HG03139 (cell line): ENCODE results near the gene CFL1.

Source experiments
- ATAC-seq: cut with Tn5 transposase; IDR thresholded peaks from one replicate; pipeline ENCODE4 v1.9.1; 2021; ENCODE audit not compliant: unreplicated experiment

CFL1 gene

DNA sequence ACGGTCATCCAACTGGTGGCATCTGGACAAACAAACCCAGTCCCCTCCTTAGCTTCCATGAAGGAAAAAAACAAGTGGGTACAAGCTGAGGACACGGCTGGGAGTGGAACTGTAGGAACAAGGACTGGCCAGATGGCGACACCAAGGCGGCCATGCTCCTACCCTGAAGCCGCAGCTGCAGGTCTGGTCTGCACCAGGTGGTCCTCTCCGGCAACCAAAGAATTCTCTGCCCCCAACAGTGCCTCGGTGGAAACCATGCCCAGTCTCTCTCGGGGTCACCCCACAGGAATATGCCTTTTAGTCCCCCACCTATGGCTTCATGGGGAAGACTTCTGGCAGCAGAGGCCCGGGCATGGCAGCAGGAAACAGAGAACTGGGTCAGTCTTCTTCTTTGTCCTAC lies 48.5 kb downstream of the CFL1 start:
- ATAC-seq = no peak

DNA sequence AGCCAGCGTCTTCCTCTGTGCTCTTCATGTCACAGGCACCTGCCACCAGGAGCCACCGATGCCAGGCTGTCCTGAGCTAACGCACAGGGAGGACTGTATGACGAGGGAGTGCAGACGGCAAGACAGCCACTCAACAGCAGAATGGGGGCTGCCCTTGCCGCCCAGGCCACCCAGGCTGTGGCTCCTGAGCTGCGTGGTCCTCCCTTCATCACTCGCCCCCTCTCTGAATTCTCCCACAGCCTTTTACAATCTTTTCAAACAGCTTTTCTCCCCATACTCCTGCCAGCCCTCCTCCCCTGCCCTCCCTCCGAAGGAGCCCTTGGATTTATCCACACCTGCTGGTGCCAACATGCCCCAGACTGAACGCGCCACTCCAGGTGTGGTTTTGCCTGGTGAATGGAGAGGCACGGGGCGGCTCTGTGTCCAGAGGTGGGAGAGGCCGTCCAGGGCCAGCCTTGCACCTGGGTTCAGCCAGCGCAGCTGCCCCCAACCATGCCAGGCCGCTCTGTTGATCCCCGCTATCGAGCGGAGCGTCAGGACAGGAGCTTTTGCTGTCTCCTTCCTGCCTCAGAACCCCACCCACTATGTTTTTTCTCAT lies 49.1 kb downstream of the CFL1 start:
- no peak for ATAC-seq

DNA sequence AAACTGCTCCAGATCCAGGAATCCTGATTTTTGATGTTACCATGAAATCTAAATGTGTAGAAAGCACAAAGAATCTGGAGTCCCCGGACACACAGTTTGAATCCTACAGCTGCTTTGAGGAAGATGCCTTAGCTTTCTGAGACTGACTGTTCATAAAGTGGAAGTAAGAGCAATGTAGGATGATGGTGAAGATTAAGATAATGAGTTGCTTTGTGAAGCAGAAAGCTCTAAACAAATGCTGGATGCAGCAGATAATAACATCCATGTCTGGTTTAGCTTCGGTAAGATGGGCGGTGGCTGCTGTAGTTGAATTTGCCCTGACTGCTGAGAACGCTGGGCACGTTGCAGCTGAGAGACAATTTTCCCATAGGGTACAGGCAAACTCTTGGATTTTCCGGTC lies 51.0 kb downstream of the CFL1 start:
- no peak for ATAC-seq
